ENCODE results near the gene SLC6A8. TPM values are rescaled to one million over a fixed set of nuclear protein-coding genes. Genes with fewer than 3 reads are reported as not detected.
"Not testable (repeated sequence)": the region's sequence is repeated elsewhere in the genome, so short reads cannot be mapped to it uniquely, and the experiment has no call there.

SLC6A8 gene
- total RNA-seq, 1 donor from 2014 or later, result 125 TPM

DNA sequence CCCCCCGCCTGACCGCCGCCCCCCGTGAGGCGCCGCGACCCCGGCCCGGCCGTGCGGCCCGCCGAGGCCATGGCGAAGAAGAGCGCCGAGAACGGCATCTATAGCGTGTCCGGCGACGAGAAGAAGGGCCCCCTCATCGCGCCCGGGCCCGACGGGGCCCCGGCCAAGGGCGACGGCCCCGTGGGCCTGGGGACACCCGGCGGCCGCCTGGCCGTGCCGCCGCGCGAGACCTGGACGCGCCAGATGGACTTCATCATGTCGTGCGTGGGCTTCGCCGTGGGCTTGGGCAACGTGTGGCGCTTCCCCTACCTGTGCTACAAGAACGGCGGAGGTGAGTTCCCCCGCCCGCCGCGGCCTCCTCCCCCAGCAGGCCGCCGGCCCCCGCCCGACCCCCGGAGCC lies 780 bp downstream of the SLC6A8 start:
- H3K27me3 Mint-ChIP-seq (ENCODE audit: low read depth), result peaks cover 3% of the 10 kb centered on the region
- TF ChIP-seq, protein P1, sequence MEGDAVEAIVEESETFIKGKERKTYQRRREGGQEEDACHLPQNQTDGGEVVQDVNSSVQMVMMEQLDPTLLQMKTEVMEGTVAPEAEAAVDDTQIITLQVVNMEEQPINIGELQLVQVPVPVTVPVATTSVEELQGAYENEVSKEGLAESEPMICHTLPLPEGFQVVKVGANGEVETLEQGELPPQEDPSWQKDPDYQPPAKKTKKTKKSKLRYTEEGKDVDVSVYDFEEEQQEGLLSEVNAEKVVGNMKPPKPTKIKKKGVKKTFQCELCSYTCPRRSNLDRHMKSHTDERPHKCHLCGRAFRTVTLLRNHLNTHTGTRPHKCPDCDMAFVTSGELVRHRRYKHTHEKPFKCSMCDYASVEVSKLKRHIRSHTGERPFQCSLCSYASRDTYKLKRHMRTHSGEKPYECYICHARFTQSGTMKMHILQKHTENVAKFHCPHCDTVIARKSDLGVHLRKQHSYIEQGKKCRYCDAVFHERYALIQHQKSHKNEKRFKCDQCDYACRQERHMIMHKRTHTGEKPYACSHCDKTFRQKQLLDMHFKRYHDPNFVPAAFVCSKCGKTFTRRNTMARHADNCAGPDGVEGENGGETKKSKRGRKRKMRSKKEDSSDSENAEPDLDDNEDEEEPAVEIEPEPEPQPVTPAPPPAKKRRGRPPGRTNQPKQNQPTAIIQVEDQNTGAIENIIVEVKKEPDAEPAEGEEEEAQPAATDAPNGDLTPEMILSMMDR (conservative IDR thresholded peaks at IDR 0.05), result no peak
- no peak overlapping the region for H3K4me3 Mint-ChIP-seq
- H3K27ac Mint-ChIP-seq (ENCODE audit: unreplicated experiment), result no peak overlapping the region
- DNase-seq (ENCODE audit: low read depth, low spot score), result no peak
- H3K4me1 Mint-ChIP-seq, result peaks cover 13% of the 10 kb centered on the region
- H3K9me3 Mint-ChIP-seq, result peaks cover 4% of the 10 kb centered on the region
- peaks cover 2% of the 10 kb centered on the region for H3K36me3 Mint-ChIP-seq (ENCODE audit: low read depth)

DNA sequence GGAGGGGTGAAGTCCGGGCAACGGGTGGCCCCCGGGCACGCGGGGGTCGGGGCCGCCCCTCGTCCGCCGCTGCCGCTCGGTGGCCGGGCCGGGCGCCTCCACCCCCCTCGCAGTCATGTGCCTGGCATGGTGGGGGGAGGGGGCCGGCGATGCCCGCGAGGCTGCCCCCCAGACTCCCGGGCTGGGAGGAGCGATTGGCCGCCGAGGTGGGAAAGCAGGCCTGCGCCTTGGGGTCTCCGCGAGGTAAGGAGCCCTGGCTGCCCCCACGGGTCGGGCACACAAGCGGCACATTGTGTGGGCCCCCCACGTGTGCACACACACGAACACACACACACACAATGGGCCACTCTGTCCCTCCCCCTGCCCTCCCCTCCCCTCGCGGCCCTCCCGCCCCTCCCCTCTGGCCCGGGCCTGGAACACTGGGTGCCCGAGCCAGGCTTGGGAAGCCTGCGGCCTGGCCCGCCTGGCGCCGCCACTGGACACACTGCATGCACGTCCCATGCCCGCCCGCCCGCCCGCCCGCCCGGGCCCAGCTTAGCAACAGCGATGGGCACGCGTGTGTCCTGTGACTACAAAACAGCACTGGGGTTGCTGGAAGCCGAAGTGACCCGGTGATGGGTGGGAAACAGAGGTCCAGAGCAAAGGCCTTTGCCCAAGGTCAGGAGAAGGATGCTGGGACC lies 1.3 kb downstream of the SLC6A8 start:
- Mint-ChIP-seq H3K9me3 (no peaks in the 10 kb centered on the region), H3K36me3 (ENCODE audit: low read depth) (no peaks in the 10 kb centered on the region), H3K4me1 (peaks cover 8% of the 10 kb centered on the region), H3K4me3 (peak overlapping the region; percentile 84), H3K27me3 (ENCODE audit: low read depth) (peaks cover 3% of the 10 kb centered on the region), H3K27ac (ENCODE audit: unreplicated experiment) (no peak overlapping the region)
- no peak for DNase-seq (ENCODE audit: low read depth, low spot score)
- TF ChIP-seq, protein P1 (conservative IDR thresholded peaks at IDR 0.05), result no peak

DNA sequence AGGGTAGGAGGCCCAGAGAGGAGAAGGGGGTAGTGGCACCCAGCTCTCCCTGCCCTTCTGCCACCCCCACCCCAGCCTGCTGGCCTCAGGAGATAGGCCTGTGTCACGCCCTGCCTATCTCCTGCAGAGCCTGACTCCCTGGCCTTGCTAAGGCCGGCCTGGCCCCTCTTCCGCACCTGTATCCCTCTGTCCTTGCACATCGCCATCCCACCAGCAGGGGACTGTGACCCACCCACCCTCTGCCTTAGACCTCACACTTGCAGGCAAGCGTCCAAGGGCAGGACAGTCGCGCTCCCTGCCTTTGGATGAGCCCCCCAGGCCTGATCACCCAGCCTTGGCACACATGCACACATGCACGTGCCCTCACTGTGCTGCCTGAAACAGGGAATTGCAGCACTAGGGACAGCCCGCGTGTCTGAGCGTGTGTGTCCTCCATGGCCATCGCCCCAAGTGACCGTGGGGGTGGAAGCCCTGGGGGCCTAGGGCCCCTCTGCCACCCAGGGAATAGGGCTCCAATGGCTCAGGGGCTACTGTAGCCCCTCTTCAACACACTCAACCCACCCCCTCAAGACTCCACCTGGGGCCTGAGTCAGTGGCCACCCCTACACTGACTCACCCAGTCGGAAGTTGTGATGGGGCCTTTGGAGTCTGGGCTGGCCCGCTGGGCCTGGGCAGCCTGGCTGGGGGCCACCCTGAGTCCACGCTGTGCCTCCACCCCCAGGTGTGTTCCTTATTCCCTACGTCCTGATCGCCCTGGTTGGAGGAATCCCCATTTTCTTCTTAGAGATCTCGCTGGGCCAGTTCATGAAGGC lies 2.1 kb downstream of the SLC6A8 start:
- H3K4me1 Mint-ChIP-seq, result peaks cover 8% of the 10 kb centered on the region
- peaks cover 3% of the 10 kb centered on the region for H3K27me3 Mint-ChIP-seq (ENCODE audit: low read depth)
- TF ChIP-seq, protein P1 (conservative IDR thresholded peaks at IDR 0.05), result peak; percentile 42
- no peak overlapping the region for H3K27ac Mint-ChIP-seq (ENCODE audit: unreplicated experiment)
- no peaks in the 10 kb centered on the region for H3K9me3 Mint-ChIP-seq
- no peak for DNase-seq (ENCODE audit: low read depth, low spot score)
- no peaks in the 10 kb centered on the region for H3K36me3 Mint-ChIP-seq (ENCODE audit: low read depth)
- peak overlapping the region; percentile 84 for H3K4me3 Mint-ChIP-seq

DNA sequence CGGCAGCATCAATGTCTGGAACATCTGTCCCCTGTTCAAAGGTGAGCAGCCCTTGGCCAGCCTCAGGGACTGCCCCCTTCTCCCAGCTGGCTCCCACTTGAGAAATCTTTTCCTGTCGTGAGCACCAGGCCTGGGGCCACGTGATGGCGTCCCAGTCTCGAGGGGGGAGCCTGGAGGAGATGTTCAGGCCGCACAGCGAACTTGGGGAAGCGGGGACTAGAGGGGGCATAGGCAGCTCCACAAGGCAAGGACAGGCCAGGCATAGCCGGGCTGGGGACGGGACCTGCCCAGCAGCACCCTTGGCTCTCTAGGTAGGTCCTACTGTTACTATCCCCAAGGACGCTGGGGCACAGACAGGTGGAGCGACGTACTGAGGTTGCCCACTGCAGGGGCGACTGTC lies 2.7 kb downstream of the SLC6A8 start:
- no peak for DNase-seq (ENCODE audit: low read depth, low spot score)
- Mint-ChIP-seq H3K36me3 (ENCODE audit: low read depth) (no peaks in the 10 kb centered on the region), H3K4me3 (peak overlapping the region; percentile 84), H3K9me3 (no peaks in the 10 kb centered on the region), H3K4me1 (peaks cover 8% of the 10 kb centered on the region), H3K27me3 (ENCODE audit: low read depth) (peaks cover 3% of the 10 kb centered on the region), H3K27ac (ENCODE audit: unreplicated experiment) (no peak overlapping the region)
- TF ChIP-seq, protein P1 (conservative IDR thresholded peaks at IDR 0.05), result no peak

DNA sequence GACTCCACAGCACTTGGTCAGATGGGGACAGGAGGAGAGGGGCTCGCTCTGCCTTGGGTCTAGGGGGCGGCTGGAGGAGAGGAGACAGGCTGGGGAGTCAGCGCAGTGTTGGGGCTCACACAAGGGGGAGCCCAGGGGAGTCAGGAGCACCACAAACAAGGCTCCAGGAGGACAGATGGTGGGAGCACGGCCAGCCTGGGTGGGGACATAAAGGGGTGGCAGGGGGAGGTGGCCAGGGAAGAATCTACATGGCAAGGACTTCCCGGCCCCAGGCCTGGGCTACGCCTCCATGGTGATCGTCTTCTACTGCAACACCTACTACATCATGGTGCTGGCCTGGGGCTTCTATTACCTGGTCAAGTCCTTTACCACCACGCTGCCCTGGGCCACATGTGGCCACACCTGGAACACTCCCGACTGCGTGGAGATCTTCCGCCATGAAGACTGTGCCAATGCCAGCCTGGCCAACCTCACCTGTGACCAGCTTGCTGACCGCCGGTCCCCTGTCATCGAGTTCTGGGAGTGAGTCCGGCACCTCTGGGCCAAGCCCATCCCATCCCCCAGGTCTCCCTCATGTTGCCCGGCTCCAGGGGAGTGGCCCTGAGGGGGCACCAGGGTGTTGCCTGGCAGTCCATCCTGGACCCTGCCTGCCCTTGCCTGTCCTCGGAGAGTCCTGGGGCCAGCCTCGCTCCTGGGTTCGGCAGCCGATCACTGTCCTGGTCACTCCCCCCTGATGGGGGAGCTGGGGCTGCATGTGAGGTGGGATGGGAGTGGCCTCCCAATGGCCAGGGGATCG lies 3.5 kb downstream of the SLC6A8 start:
- H3K27me3 Mint-ChIP-seq (ENCODE audit: low read depth); H3K36me3 Mint-ChIP-seq (ENCODE audit: low read depth): not testable (repeated sequence)

More for the DNA sequence above, 3.5 kb downstream of the SLC6A8 start:
- peak overlapping the region; percentile 84 for H3K4me3 Mint-ChIP-seq
- not testable (repeated sequence) for H3K4me1 Mint-ChIP-seq; DNase-seq (ENCODE audit: low read depth, low spot score); H3K27ac Mint-ChIP-seq (ENCODE audit: unreplicated experiment); H3K9me3 Mint-ChIP-seq

Measured in neural crest cell (in vitro differentiated cells).